DMS53 treated with DMSO at 0.1 percent for 48 hours (cell line): Measurements from ENCODE around the gene NENF.
"Not testable (repeated sequence)": the region's sequence is repeated elsewhere in the genome, so short reads cannot be mapped to it uniquely, and the experiment has no call there.

ENCODE experiments used
- DNase-seq: peaks from one replicate; lab custom pipeline; 2025; ENCODE audit not compliant: unreplicated experiment; lab: John Stamatoyannopoulos, UW

NENF gene

DNA sequence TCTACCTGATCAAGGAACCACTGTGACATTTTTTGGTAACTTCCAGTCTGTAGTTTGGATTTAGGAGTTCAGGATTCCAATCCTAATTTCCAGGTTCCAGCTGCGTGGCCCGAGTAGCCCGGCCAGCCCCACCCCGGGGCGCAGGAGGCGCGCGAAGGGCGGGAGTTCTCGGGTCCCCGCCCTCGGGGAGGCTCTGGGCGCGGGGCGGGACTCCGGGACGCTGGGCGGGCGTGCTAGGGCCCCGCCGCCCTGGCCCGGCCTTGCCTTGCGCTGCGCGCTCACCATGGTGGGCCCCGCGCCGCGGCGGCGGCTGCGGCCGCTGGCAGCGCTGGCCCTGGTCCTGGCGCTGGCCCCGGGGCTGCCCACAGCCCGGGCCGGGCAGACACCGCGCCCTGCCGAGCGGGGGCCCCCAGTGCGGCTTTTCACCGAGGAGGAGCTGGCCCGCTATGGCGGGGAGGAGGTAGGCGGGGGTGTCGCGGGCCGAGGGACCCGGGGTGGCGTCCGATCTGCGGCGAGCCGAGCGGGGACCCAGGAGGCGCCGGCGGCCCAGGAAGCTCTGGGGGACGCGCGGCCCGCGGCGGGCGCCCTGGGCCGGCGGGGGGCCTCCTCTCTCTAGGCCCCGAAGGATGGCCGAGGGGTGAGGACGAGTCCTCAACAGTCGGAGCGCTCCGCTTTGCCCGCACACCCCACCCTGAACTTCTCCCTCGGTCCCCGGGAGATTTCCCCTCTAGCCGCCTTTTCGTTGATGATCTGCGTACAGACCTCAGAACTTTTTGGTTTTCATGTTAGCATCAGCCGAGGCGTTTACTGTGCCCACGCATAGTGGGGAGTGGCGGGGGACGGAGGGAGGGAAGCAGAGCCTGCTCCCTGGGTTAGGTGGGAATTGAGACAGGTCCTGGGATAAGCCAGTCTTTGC, at the start of gene NENF:
NENF (plus strand) TSS at position 260 of the 916 bp plus-strand sequence; CDS start at position 284, 24 bp downstream.
- peak; percentile 80 for DNase-seq

DNA sequence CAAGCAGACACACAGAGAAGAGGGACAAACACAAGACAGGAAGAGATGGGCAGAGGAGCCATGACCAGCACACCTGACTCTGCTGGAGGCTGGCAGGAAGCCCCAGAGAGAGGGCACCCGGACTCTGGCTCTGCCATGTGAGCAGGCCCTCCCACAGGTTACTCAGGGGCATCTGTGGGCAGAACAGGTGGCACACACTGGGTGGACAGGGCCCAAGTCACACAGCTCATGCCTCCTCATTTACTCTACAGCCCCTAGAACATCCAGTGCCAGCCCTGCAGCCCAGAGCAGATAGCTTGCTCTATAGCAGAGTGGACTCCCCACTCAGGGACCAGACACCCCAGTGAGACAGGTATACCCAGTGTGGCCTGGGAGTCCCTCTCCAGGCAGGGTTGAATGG, 46.7 kb upstream of the NENF start:
- DNase-seq = no peak

DNA sequence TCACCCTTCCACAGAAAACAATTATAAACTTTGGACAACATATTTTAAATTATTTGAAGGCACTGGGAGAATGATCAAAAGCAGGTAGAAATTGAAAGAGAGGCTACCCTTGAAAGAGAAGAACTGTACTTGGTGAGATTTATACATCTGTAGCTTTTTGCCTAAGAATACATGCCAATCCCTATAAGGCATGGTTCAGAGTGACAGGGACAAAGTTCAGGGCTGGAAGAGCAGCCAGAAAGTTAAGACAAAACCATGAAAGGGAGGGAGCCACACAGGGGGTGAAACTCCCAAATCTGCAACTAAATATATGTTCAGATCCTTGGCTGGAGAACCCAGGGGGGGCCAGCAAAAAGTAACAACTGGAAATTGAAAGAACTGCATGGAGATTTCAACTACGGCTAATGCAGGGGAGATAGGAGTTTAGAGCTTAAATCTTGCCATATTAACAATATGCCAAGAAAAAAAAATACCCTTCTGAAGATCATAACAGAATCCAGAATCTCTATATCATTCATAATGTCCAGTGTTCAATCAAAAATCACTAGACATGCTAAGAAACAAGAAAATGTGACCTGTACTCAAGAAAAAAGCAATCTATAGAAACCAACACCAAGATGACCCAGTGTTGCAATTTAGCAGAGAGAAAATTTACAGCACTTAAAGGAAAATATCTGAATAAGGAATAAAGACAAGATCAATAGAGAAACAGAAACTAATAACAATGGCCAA, 43.6 kb upstream of the NENF start:
- DNase-seq = no peak

DNA sequence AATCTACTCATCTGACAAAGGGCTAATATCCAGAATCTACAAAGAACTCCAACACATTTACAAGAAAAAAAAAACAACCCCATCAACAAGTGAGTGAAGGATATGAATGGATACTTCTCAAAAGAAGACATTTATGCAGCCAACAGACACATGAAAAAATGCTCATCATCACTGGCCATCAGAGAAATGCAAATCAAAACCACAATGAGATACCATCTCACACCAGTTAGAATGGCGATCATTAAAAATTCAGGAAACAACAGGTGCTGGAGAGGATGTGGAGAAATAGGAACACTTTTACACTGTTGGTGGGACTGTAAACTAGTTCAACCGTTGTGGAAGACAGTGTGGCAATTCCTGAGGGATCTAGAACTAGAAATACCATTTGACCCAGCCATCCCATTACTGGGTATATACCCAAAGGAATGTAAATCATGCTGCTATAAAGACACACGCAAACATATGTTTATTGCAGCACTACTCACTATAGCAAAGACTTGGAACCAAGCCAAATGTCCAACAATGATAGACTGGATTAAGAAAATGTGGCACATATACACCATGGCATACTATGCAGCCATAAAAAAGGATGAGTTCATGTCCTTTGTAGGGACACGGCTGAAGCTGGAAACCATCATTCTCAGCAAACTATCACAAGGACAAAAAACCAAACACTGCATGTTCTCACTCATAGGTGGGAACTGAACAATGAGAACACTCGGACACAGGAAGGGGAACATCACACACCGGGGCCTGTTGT, 36.9 kb upstream of the NENF start:
- not testable (repeated sequence) for DNase-seq

DNA sequence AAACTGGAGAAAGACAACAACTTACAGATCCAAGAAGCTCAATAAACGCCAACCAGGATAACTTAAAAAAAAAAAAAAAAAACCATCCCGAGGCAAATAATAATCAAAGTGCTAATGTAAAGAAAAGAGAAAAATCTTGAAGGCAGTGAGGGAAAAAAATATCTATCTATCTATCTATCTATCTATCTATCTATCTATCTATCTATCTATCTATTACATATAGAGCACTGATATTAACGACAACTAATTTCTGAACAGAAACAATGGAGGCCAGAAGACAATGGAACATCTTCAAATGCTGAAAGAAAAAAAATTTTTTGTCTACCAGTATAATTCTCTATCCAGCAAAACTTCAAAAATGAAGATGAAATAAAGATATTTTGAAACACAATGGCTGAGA, 36.1 kb upstream of the NENF start:
- no peak for DNase-seq

DNA sequence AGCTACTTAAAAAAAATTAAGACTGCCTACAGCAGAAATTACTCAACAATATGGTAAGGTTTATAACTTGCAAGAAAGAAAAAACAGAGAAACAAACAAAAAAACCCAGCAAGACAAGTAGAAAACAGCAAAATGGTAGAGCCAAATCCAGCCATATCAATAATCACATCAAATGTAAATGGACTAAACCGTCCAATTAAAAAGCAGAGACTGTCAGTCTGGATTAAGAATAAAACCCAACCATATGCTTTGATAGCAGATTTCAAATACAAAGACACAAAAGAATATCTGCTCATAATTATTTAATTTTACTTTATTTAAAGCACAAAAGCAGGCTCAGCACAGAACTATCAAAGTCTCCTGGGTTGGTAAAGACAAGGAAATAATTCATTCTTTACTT, 35.5 kb upstream of the NENF start:
- no peak for DNase-seq

DNA sequence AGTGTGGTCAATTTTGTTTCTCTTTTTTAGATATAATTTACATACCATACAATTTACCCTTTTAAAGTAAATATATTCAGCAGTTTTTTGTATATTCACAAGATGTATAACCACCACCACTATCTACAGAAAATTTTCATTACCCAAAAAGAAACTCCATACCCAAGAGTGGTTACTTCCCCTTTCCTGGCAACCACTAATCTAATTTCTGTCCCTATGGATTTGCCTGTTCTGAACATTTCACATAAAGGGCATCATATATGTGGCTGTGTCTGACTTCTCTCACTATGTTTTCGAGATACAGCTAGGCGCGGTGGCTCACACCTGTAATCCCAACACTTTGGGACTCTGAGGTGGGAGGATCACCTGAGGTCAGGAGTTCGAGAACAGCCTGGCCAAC, 31.7 kb upstream of the NENF start:
- DNase-seq = no peak

DNA sequence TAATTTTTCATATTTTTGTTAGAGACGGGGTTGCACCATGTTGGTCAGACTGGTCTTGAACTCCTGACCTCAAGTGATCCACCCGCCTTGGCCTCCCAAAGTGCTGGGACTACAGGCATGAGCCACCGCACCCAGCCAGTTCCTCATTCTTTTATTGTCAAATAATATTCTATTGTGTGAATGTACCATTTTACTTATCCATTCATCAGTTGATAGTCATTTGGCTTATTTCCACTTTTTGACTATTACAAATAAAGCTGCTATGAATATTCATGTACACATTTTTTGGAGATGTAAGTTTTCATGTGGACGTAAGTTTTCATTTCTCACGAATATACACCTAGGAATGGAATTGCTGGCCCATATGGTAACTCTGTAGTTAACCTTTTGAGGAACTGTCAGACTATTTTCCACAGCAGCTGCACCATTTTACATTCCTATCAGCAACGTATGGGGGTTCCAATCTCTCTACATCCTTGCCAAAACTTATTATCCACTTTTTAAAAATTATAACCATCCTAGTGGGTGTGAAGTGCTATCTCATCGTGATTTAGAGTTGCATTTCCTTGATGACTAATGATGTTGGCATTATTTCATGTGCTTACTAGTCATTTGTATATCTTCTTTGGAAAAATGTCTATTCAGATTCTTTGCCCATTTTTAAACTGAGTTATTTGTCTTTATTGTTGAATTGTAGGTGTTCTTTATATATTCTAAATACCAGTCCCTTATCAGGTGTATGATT, 30.7 kb upstream of the NENF start:
- DNase-seq = no peak

DNA sequence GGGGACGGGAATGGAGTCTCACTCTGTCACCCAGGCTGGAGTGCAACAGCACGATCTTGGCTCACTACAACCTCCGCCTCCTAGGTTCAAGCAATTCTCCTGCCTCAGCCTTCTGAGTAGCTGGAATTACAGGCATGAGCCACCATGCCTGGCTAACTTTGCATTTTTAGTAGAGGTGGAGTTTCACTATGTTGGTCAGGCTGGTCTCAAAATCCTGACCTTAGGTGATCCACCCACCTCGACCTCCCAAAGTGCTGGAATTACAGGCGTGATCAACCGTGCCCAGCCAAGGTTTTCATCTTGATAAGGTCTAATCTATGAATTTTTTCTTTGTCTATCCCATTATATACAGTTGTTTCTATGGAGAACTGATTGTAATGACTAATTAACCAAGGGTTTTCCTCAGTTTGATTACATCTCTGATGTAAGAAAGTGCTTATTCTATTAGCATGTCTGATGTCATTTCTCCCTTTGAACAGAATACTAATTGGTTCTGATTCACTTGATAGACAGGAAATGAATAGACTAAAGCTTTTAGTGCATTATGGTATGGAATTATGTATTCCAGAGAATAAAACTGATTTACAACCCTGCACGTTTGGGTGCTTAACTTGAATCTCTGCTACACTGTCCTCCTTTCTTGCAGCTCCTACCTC, 29.9 kb upstream of the NENF start:
- no peak for DNase-seq

DNA sequence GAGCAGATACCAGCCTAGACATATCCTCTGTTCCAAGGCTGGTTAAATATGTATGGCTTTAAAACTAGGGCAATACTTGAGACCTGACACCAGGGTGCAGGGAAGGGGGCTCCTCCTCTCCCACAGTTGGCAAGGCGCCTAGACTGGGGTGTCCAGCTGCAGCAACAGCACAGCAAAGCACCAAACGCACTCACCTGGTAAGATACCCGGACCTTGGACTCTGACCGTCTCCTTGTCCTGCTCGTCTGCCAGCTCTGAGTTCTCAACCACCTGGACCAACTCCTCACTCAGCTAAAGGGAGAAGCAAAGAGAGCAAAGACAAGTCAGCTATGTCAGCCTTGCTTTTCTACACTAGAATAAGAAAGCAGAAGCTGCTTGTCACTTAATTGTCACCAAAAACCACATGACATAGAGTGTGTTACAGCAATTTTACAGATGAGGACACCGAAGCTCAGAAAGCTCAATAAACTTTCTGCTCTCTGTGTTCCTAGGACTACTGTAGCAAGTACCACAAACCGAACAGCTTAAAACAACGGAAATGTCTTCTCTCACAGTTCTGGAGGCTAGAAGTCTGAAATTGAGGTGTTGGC, 22.4 kb upstream of the NENF start:
- DNase-seq = no peak

DNA sequence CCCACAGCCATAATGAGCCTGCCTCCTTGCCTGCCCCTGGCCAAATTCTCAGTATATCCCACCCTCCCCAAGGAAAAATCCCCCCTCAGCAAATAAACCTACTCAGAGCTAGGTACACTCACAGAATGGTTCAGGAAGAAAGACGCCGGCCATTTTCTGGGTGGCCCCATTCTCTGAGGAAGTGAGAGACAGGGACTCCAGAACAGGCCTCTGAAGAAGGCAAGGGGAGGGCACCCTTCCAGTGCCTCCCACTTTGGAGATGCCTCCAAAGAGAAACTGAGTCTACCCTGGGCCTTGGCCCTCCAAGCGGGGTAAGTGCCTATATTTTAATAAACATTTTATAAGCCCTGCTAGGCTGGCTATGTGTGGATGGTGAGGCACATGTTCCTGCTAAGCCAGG, 20.3 kb upstream of the NENF start:
- no peak for DNase-seq

DNA sequence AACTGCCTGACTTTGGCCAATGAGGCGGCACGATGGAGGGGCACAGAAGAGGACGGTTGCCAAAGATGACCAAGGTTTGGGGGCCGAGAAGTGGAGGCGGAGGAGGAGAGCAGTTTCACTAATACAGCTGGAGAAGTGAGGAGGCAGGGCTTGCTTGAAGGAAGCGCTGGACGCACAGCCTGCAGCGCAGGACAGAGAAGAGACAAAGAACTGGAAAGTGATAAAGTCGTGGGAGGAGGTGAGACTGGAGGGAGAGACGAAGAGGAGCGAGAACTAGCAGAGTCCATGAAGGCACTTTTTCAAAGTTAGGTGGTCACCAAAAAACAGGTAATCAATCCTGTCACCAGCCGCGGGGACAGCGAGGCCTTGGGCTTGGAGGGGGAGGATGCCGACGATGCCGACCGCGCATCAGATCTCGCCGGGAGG, 18.8 kb upstream of the NENF start:
- DNase-seq = peak; percentile 33

DNA sequence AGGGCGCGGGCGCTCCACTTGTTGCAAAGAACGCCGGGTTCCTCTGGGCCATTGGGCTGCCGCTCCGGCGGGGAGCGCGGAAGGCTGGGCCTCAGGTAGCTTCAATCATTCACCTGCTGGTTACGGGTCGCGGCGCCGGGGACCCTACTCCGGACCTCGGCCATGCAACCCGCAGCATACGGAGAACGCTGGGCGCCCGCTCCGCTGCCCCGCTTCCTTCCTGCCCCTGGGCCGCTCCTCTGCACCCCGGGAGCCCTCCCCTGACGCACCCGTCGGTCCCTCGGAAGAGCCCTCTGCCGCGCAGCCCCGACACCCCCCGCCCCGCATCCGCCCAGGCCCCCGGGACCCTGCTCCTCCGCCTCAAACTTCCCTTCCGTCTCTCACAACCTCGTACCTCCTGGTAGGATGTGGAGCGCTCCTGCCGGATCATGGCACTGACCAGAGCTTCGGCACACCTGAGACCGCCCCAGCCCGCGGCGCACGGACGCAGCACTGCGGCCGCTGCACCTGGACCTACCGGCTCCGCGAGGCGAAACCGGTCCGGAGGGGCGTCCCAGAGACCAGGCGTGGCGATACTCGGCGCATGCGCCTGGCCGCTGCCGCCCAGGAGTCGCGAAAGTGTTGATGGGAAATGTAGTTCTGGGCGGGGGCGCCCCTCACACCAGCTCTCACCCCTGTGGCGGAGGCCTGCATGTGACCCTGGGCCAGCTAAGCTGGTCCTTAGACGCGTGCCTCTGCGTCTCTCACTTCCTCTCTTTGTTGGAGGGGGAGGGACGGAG, 18.2 kb upstream of the NENF start, which contains the start of gene PACC1:
PACC1 (minus strand) TSS at position 559 of the 779 bp plus-strand sequence; CDS start at position 430, 129 bp downstream.
- DNase-seq = peak; percentile 92

DNA sequence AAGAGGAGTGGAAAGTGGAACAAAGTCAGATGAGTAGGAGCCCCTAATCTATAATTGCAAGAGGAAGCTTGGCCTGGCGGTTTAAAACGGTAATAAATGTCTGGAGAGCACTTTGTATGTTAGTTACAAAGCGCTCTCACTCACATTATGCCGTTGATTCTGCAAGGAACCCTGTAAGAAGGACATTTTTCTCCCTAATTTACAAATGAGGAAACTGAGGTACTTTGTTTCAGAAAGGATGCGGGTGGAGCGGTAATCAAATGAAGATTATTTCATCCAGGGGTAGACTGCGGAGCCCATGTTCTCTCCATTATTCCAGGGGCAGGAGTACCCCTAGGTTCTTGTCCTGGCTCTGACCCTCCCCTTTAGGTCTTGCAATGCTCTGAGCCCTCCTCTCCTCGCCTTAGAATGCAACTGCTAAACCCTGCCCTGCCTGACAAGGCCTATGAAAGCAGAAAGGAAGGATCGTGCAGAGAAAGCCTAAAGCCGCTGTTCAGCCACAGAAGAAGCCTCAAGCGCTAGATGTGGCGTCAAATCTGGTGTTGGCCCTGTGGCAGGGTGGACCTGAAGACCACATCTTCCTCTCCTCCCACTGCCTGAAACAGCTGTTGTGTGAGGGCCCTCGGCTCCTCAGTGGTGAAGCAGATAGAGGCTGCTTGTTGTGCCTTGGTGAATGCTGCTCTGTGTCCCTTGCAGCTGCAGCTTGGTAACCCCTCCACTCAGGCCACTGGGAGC, 17.4 kb upstream of the NENF start:
- DNase-seq = no peak

DNA sequence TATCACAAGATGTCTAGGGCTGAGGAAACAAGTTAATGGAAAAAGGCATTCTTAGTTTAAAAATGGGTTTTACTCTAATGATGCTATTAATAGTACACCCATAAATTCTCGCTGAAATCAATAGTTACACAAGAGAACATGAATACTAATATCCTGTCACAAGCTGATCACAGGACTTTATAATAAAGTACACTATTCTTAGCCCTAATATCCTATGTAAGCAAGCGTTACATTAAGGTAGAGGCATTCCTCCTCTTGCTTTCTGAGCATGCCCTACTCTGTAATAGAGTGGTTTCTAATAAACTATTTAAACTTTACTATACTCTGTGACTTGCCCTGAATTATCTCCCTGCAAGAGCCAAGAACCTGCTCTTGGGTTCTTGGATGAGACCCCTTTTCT, 11.6 kb upstream of the NENF start:
- no peak for DNase-seq

DNA sequence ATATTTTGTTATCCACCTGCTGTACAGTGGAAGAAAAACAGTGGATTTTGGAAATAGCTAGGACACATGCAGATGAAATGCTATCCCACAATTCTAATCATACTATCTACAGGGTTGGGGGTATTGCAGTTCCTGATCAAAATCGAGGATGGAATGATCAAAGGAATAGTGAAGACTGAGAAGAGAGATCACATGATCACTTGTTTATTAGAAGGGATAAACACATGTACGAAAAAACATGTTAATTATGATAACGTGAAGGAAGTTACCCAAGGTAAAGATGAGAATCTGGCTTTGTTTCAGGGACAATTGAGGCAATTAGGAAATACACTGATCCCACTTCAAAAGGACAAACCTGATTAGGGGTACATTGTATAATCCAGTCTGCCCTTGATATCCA, 8.8 kb upstream of the NENF start:
- DNase-seq = no peak

DNA sequence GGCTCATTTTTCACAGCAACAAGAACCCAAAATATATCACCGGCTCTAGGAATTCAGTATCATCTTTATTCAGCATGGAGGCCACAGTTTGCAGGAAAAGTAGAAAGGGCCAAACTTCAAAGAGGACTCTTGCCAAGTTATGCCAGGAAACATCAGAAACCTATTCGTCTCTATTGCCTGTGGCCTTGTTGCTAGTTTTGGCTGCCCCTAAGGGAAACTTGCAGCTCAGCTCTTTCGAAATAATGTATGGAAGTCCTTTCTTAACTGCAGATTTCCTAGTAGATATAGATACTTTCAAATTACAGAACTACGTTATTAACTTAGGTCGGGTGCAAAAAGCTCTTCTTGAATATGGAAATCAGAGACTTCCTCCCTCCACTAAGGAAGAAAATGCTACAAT, 4.2 kb upstream of the NENF start:
- DNase-seq = no peak

DNA sequence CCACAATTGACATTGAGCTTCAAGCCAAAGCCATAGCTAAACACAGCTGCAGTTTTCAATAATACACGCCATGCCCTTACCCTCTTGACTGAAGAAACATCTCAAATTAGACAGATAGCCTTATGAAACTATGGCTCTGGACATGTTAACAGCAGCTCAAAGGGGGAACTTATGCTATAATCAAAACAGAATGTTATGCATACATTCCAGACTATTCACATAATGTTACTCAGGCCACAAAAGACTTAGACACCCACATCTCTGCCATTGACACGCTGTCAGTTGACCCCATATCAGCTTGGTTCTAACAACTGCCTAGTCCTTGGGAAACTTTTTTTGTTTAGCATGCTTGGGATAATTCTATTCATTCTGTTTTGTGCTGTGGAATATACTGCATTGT, 2.3 kb upstream of the NENF start:
- DNase-seq = no peak
